Thoracic aorta (tissue), 2 donors: ENCODE results near the gene AHI1. TPM values are rescaled to one million over a fixed set of nuclear protein-coding genes. Genes with fewer than 3 reads are reported as not detected.

Source experiments
- ATAC-seq: fragments of 150-250 bp; one replicate; pipeline ENCODE4 v1.8.0; 2017; ENCODE audit warnings: low read depth; ENCODE audit not compliant: insufficient number of reproducible peaks, low FRiP score
- DNase-seq: peaks from one replicate; pipeline ENCODE4 v3.0.0-alpha.2; 2020; ENCODE audit warnings: low spot score
- H3K27ac ChIP-seq, 2 donors: fragments of 200-600 bp; sonication (generic); 1 replicate in 1 of 2; 2 replicates in 1 of 2; pipeline ENCODE4 v1.5.1; 2016; ENCODE audit warnings: mild to moderate bottlenecking in 2 of 2, moderate library complexity in 2 of 2
- H3K27me3 ChIP-seq: fragments of 200-600 bp; sonication (generic); replicated peaks from 2 replicates; pipeline ENCODE4 v1.6.0; 2016; ENCODE audit warnings: mild to moderate bottlenecking; ENCODE audit not compliant: insufficient read depth
- H3K36me3 ChIP-seq: fragments of 200-600 bp; sonication (generic); one replicate; pipeline ENCODE4 v1.5.1; 2016
- H3K4me1 ChIP-seq, 2 donors: fragments of 200-600 bp; sonication (generic); 1 replicate in 1 of 2; 2 replicates in 1 of 2; pipeline versions ENCODE4 v1.5.1 to v1.6.0; 2016; ENCODE audit warnings: low read depth in 2 of 2, mild to moderate bottlenecking in 1 of 2; ENCODE audit not compliant: control insufficient read depth in 1 of 2
- H3K4me3 ChIP-seq: fragments of 200-600 bp; sonication (generic); 2 replicates; pipeline ENCODE4 v1.5.1; 2016; ENCODE audit warnings: mild to moderate bottlenecking
- H3K9me3 ChIP-seq: fragments of 200-600 bp; sonication (generic); 2 replicates; pipeline ENCODE4 v1.5.1; 2016
- CTCF ChIP-seq: fragments of 200-600 bp; sonication (generic); IDR thresholded peaks from one replicate; pipeline ENCODE4 v1.5.1; 2019; ENCODE audit warnings: antibody characterized with exemption
- total RNA-seq, 2 donors: library from RNA; depleted of rRNA; stranded (reverse); fragments of >200 nt; gene quantifications; one replicate each; pipeline versions ENCODE4 v1.1.0 to v1.2.3, GENCODE V29; 2016

The AHI1 gene
- total RNA-seq, 2 donors from 2014 or later: 21.7 to 65.5 TPM

GRCh38 chr6:135520781-135521180, 23.2 kb upstream of the AHI1 start:
- DNase-seq (no peak), ATAC-seq (no peak)
- no peaks in the 10 kb centered on the region for H3K36me3 ChIP-seq
- H3K27me3 ChIP-seq: no peaks in the 10 kb centered on the region
- no peak overlapping the region for H3K27ac ChIP-seq
- no peak overlapping the region for H3K4me3 ChIP-seq
- no peaks in the 10 kb centered on the region for H3K9me3 ChIP-seq
- H3K4me1 ChIP-seq: no peaks in the 10 kb centered on the region
- TF ChIP-seq CTCF: no peak

GRCh38 chr6:135519348-135519747, 21.8 kb upstream of the AHI1 start:
- ATAC-seq: no peak
- Histone ChIP-seq H3K27ac (no peak overlapping the region), H3K27me3 (no peaks in the 10 kb centered on the region), H3K36me3 (no peaks in the 10 kb centered on the region), H3K9me3 (no peaks in the 10 kb centered on the region), H3K4me1 (no peaks in the 10 kb centered on the region), H3K4me3 (no peak overlapping the region)
- no peak for TF ChIP-seq CTCF
- DNase-seq: no peak

GRCh38 chr6:135517527-135517926, 20.0 kb upstream of the AHI1 start:
- no peak overlapping the region for H3K27ac ChIP-seq
- TF ChIP-seq CTCF: no peak
- no peaks in the 10 kb centered on the region for H3K27me3 ChIP-seq
- H3K4me3 ChIP-seq: no peak overlapping the region
- ATAC-seq (no peak), DNase-seq (no peak)
- H3K36me3 ChIP-seq: no peaks in the 10 kb centered on the region
- no peaks in the 10 kb centered on the region for H3K4me1 ChIP-seq
- no peaks in the 10 kb centered on the region for H3K9me3 ChIP-seq

- H3K27me3 ChIP-seq: no peaks in the 10 kb centered on the region
- no peak for ATAC-seq
- no peak overlapping the region for H3K27ac ChIP-seq
- no peak for TF ChIP-seq CTCF
- H3K36me3 ChIP-seq: no peaks in the 10 kb centered on the region
- no peak overlapping the region for H3K4me3 ChIP-seq
- H3K4me1 ChIP-seq: no peaks in the 10 kb centered on the region
- H3K9me3 ChIP-seq: no peaks in the 10 kb centered on the region
- no peak for DNase-seq
Observed at GRCh38 chr6:135514706-135515105, 17.2 kb upstream of the AHI1 start.

- H3K9me3 ChIP-seq: no peaks in the 10 kb centered on the region
- DNase-seq: no peak
- no peak for ATAC-seq
- H3K27ac ChIP-seq: no peak overlapping the region
- no peaks in the 10 kb centered on the region for H3K27me3 ChIP-seq
- TF ChIP-seq CTCF: peak; percentile 33
- no peak overlapping the region for H3K4me3 ChIP-seq
- H3K4me1 ChIP-seq: no peaks in the 10 kb centered on the region
- no peaks in the 10 kb centered on the region for H3K36me3 ChIP-seq
Observed at GRCh38 chr6:135506270-135506997, 8.9 kb upstream of the AHI1 start.
